Right ventricle myocardium inferior (tissue), 1 donor: ENCODE data around the gene MIGA1. TPM values are rescaled to one million over a fixed set of nuclear protein-coding genes. Genes with fewer than 3 reads are reported as not detected.
"Not testable (repeated sequence)": the region's sequence is repeated elsewhere in the genome, so short reads cannot be mapped to it uniquely, and the experiment has no call there.

Experiments used
- ATAC-seq: fragments of 200-7000 bp; cut with Tn5 transposase; one replicate; pipeline ENCODE4 v1.9.1; 2020; ENCODE audit warnings: mild to moderate bottlenecking, moderate library complexity
- DNase-seq: peaks from one replicate; pipeline ENCODE4 v3.0.0; 2021; ENCODE audit errors: missing footprints
- intact Hi-C: fragments of 100-400 bp; cut with DNase I; formaldehyde crosslinking; loops from one replicate; pipeline ENCODE4 v1.11.0; 2022
- total RNA-seq: library from RNA; stranded (reverse); fragmentation: NEBNext Ultra II Directional; extraction: Animal tissue kit (Norgen Biotek cat#: 25700); gene quantifications from one replicate; pipeline ENCODE4 v1.2.1, GENCODE V29; 2021
- donor health status: DM: no; HTN: yes; CAD: no; lungs with severe emphysema.

The MIGA1 gene
- total RNA-seq, 1 donor from 2014 or later, result 9.9 TPM

DNA sequence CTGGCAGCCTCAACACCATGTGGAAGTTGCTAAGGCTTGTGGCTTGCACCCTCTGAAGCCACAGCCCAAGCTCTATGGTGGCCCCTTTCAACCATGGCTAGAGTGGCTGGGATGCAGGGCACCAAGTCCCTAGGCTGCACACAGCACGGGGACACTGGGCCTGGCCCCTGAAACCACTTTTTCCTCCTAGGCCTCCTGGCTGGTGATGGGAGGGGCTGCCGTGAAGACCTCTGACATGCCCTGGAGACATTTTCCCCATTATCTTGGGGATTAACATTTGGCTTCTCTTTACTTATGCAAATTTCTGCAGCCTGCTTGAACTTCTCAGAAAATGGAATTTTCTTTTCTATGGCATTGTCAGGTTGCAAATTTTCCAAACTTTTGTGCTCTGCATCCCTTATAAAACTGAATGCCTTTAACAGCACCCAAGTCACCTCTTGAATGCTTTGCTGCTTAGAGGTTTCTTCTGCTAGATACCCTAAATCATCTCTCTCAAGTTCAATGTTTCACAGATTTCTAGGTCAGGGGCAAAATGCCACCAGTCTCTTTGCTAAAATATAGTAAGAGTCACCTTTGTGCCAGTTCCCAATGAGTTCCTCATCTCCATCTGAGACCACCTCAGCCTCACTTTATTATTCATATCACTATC is 6.8 kb downstream of the MIGA1 start:
- ATAC-seq, DNase-seq, intact Hi-C loops: not testable (repeated sequence)

DNA sequence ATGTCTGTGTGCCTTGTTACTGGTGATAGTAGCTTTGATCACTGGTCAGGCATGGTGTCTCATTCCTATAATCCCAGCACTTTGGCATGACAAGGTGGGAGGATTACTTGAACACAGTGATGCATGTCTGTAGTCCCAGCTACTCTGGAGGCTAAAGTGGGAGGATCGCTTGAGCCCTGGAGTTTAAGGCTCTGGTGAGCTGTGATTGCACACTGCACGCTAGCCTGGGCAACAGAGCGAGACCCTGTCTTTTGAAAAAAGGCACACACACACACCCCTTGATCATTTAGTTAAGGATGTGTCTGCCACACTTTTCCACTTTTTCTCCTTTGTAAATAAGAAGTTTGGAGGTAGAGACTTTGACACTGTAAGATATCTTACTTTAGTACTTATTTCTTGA is 15.1 kb downstream of the MIGA1 start:
- no peak for DNase-seq
- intact Hi-C loops, result no loop called here
- ATAC-seq, result no peak

DNA sequence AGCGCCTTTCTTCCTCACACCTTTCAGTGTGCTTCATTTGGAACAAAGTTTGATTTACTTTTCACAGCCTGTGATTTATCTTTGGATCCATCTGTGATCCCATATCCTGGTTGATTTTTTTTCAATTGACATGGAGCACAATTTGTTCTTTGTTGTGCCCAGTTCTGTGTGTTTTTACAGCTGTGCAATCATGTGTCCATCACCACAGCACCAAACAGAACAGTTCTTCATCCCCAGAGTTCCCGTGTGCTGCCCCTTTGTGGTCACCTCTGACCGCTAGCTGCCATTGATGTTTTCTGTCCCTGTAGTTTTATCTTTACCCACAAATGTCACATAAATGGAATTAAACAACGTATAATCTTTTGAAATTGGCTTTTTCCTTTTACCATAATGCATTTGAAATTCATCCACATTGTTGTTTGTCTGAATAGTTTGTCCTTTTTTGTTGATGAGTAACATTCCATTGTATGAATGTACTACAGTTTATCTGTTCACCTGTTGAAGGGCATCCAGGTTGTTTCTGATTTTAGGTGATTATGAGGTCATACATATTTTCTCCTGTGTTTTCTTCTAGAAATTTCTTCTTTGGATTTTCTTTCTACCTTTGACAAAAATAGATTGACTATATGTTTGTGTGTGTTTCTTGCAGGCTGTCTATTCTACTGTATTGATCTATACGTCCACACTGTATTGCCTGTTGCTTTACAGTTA is 17.4 kb downstream of the MIGA1 start:
- ATAC-seq (no peak), DNase-seq (no peak)
- intact Hi-C loops, result no loop called here

- DNase-seq (no peak), ATAC-seq (no peak)
- intact Hi-C loops, result no loop called here
These were observed 18.5 kb downstream of the MIGA1 start for GRCh38 chr1:77797991-77798390.

DNA sequence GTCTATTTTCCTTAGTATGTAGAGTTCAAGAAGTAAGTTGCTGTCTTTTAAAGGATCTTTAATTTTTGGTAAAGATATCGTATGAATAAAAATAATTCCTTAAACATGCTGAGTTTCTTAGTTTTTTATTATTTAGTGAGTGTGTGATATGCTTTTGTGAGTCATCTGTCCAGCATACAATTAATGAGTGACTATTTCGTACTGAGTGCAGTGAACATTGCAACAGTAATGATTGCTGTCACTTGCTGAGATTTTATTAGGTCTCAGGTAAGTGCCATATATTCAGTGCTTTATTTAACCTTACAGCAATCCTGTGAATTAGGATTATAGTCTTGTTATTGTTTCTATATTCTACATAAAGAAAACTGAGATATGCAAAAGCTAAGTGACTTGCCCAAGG is 22.6 kb downstream of the MIGA1 start:
- ATAC-seq (no peak), DNase-seq (no peak)
- intact Hi-C loops, result no loop called here

DNA sequence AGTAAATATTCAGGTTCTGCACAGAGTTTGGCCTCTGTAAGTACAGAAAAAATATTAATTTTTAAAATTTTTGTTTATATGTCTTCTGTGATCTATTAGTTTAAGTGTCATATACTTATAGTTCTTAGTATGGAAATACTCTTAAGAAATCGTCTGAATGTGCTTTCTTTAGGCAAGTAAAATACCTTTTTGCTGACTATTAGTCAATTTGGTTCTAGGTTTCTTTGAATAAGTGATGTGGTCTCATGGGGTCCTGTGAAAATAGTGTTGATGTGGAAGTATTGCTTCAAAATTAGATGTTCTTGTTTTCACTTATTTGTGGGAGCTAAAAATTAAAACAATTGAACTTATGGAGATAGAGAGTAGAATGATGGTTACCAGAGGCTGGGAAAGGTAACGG is 23.9 kb downstream of the MIGA1 start:
- ATAC-seq (no peak), DNase-seq (no peak)
- intact Hi-C loops, result no loop called here

DNA sequence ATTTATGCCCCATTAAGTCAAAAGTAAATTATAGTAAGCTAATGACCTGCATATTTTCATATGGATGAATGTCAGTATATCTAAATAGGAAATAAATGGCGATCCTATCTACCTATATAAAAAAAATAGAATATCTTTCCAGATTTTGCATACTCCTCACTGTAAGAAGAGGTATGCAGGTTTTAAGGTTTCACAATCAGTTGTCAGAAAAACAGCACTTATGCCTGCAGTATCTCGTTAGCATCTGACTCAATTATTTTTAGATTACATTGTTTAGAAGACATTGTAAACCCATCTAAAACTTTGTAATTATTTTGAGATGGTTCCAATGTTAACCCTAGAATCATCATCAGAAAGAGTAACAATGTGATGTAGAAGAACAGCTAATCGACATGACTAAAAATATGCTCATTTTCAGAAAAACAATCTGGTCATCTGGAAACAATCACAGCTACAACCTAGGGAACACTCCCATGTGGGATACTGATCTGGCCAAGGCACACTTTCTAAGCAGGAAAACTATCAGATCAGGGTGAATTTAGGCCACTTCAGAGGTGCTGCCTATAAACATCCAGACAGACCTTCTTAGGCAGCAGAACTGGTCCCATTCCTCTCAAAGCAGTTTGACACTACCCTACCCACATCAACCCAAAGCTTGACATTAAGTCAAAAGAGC is 30.5 kb downstream of the MIGA1 start:
- intact Hi-C loops, ATAC-seq, DNase-seq: not testable (repeated sequence)

- intact Hi-C loops, ATAC-seq, DNase-seq: not testable (repeated sequence)
These were observed 32.1 kb downstream of the MIGA1 start for GRCh38 chr1:77811589-77811988.

- intact Hi-C loops, result no loop called here
- ATAC-seq, result no peak
- DNase-seq, result no peak
These were observed 38.1 kb downstream of the MIGA1 start for GRCh38 chr1:77817368-77818209.

DNA sequence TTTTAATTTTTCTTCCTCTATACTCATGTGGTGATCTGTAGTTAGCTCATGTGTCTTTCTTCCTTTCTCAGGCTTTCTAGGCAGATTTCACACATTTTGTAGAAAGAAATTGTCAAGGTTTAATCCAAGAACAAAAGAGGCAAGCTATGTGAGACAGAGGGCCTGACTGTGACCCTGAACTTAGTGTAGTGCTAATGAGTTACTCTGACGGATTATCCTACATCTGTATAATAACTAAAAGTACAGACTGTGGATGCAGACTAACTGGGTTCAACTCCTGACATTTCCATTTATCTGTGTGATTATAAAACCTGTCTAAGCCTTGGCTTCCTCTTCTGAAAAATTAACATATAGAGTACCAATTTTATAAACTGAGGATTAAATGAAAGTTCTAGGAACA is 40.7 kb downstream of the MIGA1 start:
- ATAC-seq (no peak), DNase-seq (no peak)
- intact Hi-C loops, result no loop called here

GRCh38 chr1:77824079-77824478 is 44.6 kb downstream of the MIGA1 start:
- intact Hi-C loops, result no loop called here
- ATAC-seq, result no peak
- DNase-seq, result no peak

GRCh38 chr1:77824694-77825093 is 45.2 kb downstream of the MIGA1 start:
- intact Hi-C loops, result no loop called here
- DNase-seq (no peak), ATAC-seq (no peak)

DNA sequence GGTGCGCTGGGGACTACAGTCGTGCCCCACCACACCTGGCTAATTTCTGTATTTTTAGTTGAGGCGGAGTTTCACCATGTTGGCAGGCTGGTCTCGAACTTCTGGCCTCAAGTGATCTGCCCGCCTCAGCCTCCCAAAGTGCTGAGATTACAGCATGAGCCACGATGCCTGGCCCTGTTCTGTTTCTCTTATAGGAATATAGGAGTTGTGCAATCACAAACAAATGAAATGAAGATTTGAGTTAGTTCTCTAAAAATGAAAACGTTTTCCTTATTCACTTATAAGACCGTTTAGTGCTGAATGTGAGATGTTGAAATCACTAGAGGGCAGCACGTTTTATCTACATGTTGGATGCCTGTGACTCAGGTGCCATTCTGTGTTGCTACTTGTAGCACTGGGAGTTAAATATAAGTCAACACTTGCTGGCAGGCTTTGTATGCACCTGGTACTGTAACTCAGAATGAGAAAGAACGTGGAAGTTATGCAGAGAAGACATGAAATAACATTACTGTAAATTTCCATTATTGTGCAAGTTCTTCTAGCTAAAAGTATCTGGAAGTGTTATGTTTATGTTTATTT is 45.8 kb downstream of the MIGA1 start:
- DNase-seq, result no peak
- ATAC-seq, result peak; percentile 71
- intact Hi-C loops, result no loop called here

- intact Hi-C loops, DNase-seq, ATAC-seq: not testable (repeated sequence)
These were observed 47.4 kb downstream of the MIGA1 start for GRCh38 chr1:77826851-77827250.

DNA sequence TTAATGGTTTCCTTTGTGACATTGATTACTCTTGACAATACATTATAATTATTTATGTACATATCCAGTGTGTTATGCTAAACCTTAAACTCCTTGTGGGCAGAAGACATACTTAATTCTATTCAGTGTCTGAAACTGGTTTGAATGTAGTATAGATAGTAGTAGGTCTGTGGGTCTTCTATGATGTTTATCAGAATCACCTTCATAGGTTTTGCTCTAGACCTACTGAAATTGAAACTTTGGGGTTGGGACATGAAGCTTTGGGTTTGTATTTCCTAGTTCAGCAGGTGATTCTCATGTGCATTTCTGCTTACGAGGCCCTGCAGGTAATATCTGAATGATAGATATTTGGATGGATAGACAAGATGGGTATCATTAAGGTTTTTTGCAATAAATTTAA is 48.6 kb downstream of the MIGA1 start:
- ATAC-seq (no peak), DNase-seq (no peak)
- intact Hi-C loops, result no loop called here

DNA sequence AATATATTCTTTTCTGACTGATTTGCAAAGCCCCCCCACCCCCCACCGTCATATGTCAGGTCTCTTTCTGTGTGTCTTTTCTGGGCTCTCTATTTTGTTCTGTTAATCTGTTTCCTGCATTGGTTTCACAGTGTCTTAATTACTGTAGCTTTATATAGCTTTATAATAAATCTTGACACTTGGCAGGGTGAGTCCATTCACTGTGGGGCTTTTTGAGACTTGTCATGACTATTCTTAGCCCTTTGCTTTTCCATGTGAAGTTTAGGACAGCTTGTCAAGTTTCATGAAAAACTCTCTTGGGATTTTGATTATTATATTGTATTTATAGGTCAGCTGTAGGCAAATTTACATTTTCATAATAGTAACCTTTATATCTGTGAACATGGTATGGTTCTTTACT is 50.4 kb downstream of the MIGA1 start:
- ATAC-seq, result no peak

GRCh38 chr1:77830946-77831345 is 51.5 kb downstream of the MIGA1 start:
- intact Hi-C loops, result no loop called here
- DNase-seq, result no peak
- ATAC-seq, result no peak

More for the DNA sequence above, 50.4 kb downstream of the MIGA1 start:
- no peak for DNase-seq
- intact Hi-C loops, result no loop called here

GRCh38 chr1:77831566-77831965 is 52.1 kb downstream of the MIGA1 start:
- intact Hi-C loops, result no loop called here

More at GRCh38 chr1:77831566-77831965, 52.1 kb downstream of the MIGA1 start:
- DNase-seq (no peak), ATAC-seq (no peak)
